ENCODE results near the gene DDIAS.
"Not testable (repeated sequence)": the region's sequence is repeated elsewhere in the genome, so short reads cannot be mapped to it uniquely, and the experiment has no call there.

DNA sequence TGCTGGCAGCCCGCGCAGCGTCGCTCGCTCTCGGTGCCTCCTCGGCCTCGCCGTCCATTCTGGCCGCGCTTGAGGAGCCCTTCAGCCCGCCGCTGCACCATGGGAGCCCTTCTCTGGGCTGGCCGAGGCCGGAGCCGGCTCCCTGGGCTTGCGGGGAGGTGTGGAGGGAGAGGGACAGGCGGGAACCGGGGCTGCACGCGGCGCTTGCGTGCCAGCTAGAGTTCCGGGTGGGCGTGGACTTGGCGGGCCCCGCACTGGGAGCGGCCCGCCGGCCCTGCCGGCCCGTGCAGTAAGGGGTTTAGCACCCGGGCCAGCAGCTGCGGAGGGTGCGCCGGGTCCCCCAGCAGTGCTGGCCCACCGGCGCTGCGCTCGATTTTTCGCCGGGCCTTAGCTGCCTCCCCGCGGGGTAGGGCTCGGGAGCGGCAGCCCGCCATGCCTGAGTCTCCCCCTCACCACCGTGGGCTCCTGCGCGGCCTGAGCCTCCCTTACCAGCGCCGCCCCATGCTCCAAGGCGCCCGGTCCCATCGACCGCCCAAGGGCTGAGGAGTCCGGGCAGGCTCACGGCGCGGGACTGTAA lies 69.1 kb downstream of the DDIAS start:
- TF ChIP-seq, protein P1, sequence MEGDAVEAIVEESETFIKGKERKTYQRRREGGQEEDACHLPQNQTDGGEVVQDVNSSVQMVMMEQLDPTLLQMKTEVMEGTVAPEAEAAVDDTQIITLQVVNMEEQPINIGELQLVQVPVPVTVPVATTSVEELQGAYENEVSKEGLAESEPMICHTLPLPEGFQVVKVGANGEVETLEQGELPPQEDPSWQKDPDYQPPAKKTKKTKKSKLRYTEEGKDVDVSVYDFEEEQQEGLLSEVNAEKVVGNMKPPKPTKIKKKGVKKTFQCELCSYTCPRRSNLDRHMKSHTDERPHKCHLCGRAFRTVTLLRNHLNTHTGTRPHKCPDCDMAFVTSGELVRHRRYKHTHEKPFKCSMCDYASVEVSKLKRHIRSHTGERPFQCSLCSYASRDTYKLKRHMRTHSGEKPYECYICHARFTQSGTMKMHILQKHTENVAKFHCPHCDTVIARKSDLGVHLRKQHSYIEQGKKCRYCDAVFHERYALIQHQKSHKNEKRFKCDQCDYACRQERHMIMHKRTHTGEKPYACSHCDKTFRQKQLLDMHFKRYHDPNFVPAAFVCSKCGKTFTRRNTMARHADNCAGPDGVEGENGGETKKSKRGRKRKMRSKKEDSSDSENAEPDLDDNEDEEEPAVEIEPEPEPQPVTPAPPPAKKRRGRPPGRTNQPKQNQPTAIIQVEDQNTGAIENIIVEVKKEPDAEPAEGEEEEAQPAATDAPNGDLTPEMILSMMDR (IDR thresholded peaks at IDR 0.05): not testable (repeated sequence)
- TF ChIP-seq POLR2A (IDR thresholded peaks at IDR 0.05): not testable (repeated sequence)

All from heart left ventricle (tissue), 13 donors.